ENCODE data around the gene DOCK8. TPM values are rescaled to one million over a fixed set of nuclear protein-coding genes. Genes with fewer than 3 reads are reported as not detected.
A peak's percentile ranks its signal among the peaks of the same experiment; 100 is the strongest.

The DOCK8 gene
- total RNA-seq, 2 donors from 2014 or later, result 24.6 to 35.5 TPM

DNA sequence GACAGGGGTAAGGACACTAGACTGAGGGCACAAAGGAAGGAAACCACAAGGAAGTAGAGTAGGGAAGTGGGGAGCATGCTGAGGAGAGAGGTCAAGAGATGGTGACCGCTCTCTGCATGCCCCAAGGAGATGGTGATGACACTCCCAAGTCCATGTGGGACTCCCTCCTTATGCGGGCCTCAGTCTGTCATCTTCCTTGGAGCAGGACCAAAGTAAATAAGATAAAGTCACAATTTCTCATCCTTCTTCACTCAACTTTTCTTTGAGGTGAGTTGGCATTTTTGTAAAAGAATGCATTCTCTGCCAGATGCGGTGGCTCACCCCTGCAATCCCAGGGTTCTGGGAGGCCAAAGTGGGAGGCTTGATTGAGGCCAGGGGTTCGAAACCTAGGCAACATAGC, 256.7 kb downstream of the DOCK8 start:
- intact Hi-C loops (cut with DNase I), result no loop called here
- TF ChIP-seq POLR2A (IDR thresholded peaks at IDR 0.05) (no peak), POLR2AphosphoS5 (IDR thresholded peaks at IDR 0.05) (no peak)
- TF ChIP-seq, protein P1, sequence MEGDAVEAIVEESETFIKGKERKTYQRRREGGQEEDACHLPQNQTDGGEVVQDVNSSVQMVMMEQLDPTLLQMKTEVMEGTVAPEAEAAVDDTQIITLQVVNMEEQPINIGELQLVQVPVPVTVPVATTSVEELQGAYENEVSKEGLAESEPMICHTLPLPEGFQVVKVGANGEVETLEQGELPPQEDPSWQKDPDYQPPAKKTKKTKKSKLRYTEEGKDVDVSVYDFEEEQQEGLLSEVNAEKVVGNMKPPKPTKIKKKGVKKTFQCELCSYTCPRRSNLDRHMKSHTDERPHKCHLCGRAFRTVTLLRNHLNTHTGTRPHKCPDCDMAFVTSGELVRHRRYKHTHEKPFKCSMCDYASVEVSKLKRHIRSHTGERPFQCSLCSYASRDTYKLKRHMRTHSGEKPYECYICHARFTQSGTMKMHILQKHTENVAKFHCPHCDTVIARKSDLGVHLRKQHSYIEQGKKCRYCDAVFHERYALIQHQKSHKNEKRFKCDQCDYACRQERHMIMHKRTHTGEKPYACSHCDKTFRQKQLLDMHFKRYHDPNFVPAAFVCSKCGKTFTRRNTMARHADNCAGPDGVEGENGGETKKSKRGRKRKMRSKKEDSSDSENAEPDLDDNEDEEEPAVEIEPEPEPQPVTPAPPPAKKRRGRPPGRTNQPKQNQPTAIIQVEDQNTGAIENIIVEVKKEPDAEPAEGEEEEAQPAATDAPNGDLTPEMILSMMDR (IDR thresholded peaks at IDR 0.05), result no peak
- Histone ChIP-seq H3K27ac (no peak overlapping the region), H3K4me3 (no peak overlapping the region), H3K36me3 (no peaks in the 10 kb centered on the region), H3K4me1 (replicated peaks) (peaks cover 4% of the 10 kb centered on the region), H3K9me3 (no peaks in the 10 kb centered on the region), H3K27me3 (replicated peaks; ENCODE audit: insufficient read depth) (no peaks in the 10 kb centered on the region)
- WGBS, result 79% methylated on average over 4 of the region's 4 CpGs
- DNase-seq (ENCODE audit: low spot score), result no peak

DNA sequence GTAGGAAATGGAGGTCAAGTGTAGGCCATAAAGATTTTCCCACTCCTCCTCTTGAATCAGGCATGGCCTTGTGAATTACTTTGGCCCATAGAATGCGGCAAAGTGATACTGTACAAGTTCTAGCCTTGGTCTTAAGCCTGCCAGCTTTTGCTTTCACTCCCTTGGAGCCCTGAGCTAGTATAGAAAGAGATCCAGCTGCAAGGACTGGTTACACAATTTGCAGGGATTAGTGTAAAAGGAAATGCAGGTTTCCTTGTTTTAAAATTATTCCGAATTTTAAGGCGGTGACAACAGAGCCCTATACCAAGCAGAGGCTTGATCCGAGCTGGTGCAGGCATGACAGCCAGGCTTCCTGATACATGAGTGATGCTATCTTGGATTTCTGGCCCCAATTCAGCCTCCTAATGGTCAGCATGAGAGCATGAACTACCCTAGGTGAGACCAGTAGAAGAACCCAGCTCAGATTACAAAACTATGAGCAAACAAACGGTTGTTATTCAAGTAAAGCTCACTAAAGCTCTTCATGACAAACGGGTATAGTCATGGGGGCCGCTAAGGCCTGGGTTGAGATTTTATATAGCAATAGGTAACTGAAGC, 257.9 kb downstream of the DOCK8 start:
- TF ChIP-seq POLR2AphosphoS5 (IDR thresholded peaks at IDR 0.05), result no peak
- TF ChIP-seq, protein P1 (IDR thresholded peaks at IDR 0.05), result no peak
- WGBS, result 64% methylated on average over 7 of the region's 7 CpGs
- H3K9me3 ChIP-seq, result no peaks in the 10 kb centered on the region
- H3K27me3 ChIP-seq (replicated peaks; ENCODE audit: insufficient read depth), result no peaks in the 10 kb centered on the region
- no peaks in the 10 kb centered on the region for H3K36me3 ChIP-seq
- intact Hi-C loops (cut with DNase I), result no loop called here
- no peak overlapping the region for H3K4me3 ChIP-seq
- DNase-seq (ENCODE audit: low spot score), result no peak
- H3K27ac ChIP-seq, result no peak overlapping the region
- peaks cover 4% of the 10 kb centered on the region for H3K4me1 ChIP-seq (replicated peaks)

DNA sequence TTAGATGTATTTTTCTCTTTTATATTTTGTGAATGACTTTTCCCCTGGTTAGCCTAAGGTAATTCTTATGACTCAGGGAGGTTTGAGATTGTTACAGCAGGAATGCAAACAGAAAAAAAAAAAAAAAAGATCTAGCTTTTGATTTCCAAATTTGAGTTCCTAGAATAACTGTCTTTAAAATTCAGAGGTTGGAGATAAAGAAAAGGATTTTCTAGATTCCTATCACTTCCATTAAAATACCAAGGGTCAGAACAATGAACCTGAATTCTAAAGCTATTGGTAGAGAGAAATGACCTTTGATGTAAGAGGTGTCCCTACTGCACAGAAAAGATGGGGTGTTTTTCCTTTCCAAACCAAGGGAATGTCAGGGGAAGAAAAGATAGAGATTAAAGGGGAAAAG, 262.5 kb downstream of the DOCK8 start:
- intact Hi-C loops (cut with DNase I), result no loop called here
- no peak for DNase-seq (ENCODE audit: low spot score)

DNA sequence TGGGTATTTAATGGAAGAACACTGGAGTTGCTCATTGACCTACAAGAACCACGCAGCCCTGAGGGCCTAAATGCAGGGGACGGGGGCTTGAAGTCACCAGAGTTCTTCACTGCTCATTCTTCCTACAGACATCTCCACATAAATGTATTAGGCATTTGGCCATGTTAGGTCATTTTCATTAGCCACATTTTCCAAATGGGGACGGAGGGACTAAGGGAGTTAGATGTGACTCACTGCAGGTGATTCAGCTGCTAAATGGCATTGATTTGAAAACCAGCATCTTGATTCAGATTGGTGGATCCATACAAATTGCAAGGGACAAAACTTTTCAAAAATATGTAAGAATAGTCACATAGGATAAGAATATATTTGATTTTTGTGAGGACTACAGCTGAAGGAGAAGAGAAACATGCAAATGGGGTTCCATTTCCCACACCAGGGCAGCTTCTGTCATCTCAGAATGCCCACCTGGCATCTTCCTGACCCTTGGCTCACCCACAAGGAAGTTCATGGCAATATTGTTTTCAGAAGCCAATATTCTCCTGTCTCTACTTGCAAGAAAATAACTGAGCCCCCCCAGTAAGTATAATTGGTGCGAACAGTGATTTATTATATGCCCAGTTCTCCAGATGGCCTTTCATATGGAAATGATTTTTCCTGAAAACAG, 264.8 kb downstream of the DOCK8 start:
- no peak overlapping the region for H3K27ac ChIP-seq
- H3K4me1 ChIP-seq (replicated peaks), result no peaks in the 10 kb centered on the region
- no peak for DNase-seq (ENCODE audit: low spot score)
- H3K9me3 ChIP-seq, result no peaks in the 10 kb centered on the region
- intact Hi-C loops (cut with DNase I), result no loop called here
- no peaks in the 10 kb centered on the region for H3K27me3 ChIP-seq (replicated peaks; ENCODE audit: insufficient read depth)
- WGBS, result 48% methylated on average over 4 of the region's 4 CpGs
- H3K36me3 ChIP-seq, result no peaks in the 10 kb centered on the region
- no peak overlapping the region for H3K4me3 ChIP-seq
- TF ChIP-seq POLR2AphosphoS5 (IDR thresholded peaks at IDR 0.05), result no peak
- TF ChIP-seq POLR2A (IDR thresholded peaks at IDR 0.05), result no peak
- TF ChIP-seq, protein P1 (IDR thresholded peaks at IDR 0.05), result no peak

More for the DNA sequence above, 262.5 kb downstream of the DOCK8 start:
- H3K27me3 ChIP-seq (replicated peaks; ENCODE audit: insufficient read depth), result no peaks in the 10 kb centered on the region
- peaks cover 3% of the 10 kb centered on the region for H3K4me1 ChIP-seq (replicated peaks)
- H3K4me3 ChIP-seq, result no peak overlapping the region
- H3K36me3 ChIP-seq, result no peaks in the 10 kb centered on the region
- H3K27ac ChIP-seq, result no peak overlapping the region
- no peak for TF ChIP-seq POLR2AphosphoS5 (IDR thresholded peaks at IDR 0.05)
- TF ChIP-seq, protein P1 (IDR thresholded peaks at IDR 0.05), result no peak
- TF ChIP-seq POLR2A (IDR thresholded peaks at IDR 0.05), result no peak
- no peaks in the 10 kb centered on the region for H3K9me3 ChIP-seq

DNA sequence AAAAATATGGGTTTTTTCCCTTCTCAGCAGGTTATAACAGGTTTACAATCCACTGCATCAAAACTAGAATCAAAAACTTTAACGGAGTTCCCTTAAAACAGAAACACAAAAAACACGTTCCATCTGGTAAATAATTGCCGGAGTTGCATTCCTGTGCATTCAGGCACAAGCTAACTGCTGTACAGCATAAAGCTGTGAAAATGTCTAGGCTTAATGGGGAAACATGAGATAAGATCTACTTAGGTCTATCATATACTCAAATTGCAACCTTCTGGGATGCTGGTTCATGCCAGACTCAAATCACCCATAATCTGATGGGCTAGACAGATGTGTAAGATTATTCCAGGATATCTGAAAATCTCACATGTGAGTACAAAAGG, 265.3 kb downstream of the DOCK8 start:
- Histone ChIP-seq H3K4me3 (no peak overlapping the region), H3K4me1 (replicated peaks) (no peaks in the 10 kb centered on the region), H3K36me3 (no peaks in the 10 kb centered on the region), H3K9me3 (no peaks in the 10 kb centered on the region), H3K27ac (no peak overlapping the region), H3K27me3 (replicated peaks; ENCODE audit: insufficient read depth) (no peaks in the 10 kb centered on the region)
- peak; percentile 16 for TF ChIP-seq POLR2AphosphoS5 (IDR thresholded peaks at IDR 0.05)
- TF ChIP-seq, protein P1 (IDR thresholded peaks at IDR 0.05), result no peak
- WGBS, result 13% methylated on average over 3 of the region's 3 CpGs
- no peak for DNase-seq (ENCODE audit: low spot score)
- intact Hi-C loops (cut with DNase I), result no loop called here
